Astrocyte of the hippocampus (primary cell): ENCODE results near the gene PYDC1.
"Not testable (repeated sequence)": the region's sequence is repeated elsewhere in the genome, so short reads cannot be mapped to it uniquely, and the experiment has no call there.

ENCODE experiments used
- DNase-seq: peaks from one replicate; pipeline ENCODE4 v3.0.0; 2011; ENCODE audit warnings: low read depth, low spot score

Gene PYDC1

DNA sequence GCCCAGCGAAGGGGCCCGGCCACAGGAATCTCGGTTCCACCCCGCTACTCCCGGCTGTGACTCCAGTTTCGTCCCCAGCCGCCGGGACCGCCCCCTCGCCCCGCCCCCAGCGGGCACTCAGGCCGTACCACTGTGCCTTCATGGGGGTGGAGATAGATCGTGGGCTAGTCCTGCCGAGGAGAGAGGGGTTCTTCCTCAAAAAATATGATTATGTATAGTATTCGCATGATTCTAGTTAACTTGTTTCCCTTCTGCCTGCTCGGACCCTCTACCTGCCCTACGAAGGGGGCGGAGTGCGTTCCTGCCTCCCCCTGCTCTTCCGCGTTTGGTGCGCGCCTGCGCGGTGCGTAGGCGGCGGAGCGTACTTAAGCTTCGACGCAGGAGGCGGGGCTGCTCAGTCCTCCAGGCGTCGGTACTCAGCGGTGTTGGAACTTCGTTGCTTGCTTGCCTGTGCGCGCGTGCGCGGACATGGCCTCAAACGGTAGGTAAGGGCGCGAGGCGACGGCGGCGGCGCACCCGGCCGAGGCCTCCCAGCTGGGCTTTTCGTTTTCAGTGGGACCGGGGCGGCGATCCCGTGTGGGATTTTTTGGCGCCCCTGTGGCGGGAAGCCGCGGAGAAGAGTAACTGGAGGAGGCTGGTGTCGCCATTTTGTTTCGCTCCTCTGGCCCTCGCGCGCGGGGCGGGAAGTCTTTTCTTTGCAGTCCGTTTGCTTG, 37.0 kb downstream of the PYDC1 start, which contains the start of gene FUS:
Gene FUS (plus strand): TSS at position 393 of the 713 bp plus-strand sequence. CDS start 76 bp downstream, at position 469.
- peak; percentile 96 for DNase-seq

DNA sequence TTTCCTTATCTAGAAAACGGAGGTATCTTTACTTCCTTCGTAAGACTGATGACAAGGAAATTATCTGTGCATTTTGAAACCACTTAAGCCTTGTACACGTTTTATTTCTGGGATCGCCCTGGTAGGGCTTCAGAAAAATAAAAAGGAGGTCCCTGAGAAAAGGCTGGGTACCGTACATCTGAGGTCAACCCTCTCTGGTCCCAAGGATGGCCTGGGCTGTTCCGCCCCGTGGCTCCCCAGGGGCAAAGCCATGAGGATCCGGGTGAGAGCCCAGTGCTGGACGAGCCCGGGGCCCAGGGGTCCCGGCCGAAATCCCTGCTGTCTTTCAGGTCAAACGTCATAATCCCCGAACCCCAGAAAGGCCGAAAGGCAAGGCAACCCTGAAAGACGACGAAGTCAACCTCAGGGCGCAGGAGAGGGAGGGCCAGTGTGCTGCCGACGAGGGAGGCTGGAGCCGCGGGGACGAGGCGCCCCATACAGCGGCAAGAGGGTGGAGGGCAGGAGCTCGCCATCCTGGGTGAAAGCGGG, 37.7 kb downstream of the PYDC1 start:
- no peak for DNase-seq

GRCh38 chr16:31177136-31177535, 39.8 kb downstream of the PYDC1 start:
- DNase-seq: peak; percentile 90

DNA sequence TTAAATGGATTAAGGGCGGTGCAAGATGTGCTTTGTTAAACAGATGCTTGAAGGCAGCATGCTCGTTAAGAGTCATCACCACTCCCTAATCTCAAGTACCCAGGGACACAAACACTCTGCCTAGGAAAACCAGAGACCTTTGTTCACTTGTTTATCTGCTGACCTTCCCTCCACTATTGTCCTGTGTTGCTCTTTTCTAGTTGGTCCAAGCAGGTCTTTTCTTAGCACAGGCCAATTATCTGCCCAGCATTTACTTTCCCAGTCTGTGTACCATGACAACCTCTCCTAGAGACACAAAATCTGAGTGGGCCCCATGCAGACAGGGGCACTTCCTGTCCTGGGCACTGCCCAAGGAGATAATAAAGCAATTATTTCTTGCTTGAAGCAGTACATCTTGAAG, 46.9 kb downstream of the PYDC1 start:
- DNase-seq: not testable (repeated sequence)

GRCh38 chr16:31168848-31169247, 48.1 kb downstream of the PYDC1 start:
- no peak for DNase-seq

GRCh38 chr16:31167315-31167714, 49.6 kb downstream of the PYDC1 start:
- DNase-seq: no peak
